Activated T-cell treated with anti-CD3 and anti-CD28 coated beads, Interleukin-2, amount 50 U/mL, for 48 hours (primary cell): Measurements from ENCODE around the gene ALOX12.
"Not testable (repeated sequence)": the region's sequence is repeated elsewhere in the genome, so short reads cannot be mapped to it uniquely, and the experiment has no call there.

Source experiments
- DNase-seq, 2 experiments: peaks; one replicate each; pipeline ENCODE4 v3.0.0-alpha.2; 2020

Gene ALOX12

GRCh38 chr17:7047566-7047965, 51.7 kb downstream of the ALOX12 start:
- DNase-seq: no peak

GRCh38 chr17:7048968-7049367, 53.1 kb downstream of the ALOX12 start:
- no peak for DNase-seq

- DNase-seq: not testable (repeated sequence)
These were observed 54.7 kb downstream of the ALOX12 start for GRCh38 chr17:7050583-7050982.

GRCh38 chr17:7056386-7056785, 60.5 kb downstream of the ALOX12 start:
- no peak for DNase-seq

- no peak for DNase-seq
These were observed 63.1 kb downstream of the ALOX12 start for GRCh38 chr17:7058831-7059447.
